K562 (cell line): ENCODE results near the gene CDC42BPB. TPM values are rescaled to one million over a fixed set of nuclear protein-coding genes. Genes with fewer than 3 reads are reported as not detected.

Source experiments
- ATAC-seq: fragments of 200-7000 bp; cut with Tn5 transposase; 3 replicates; pipeline ENCODE4 v1.9.1; 2020; ENCODE audit warnings: moderate library complexity
- BruUV-seq: library from RNA; stranded (reverse); fragments of 400-500 nt; replicated peaks from 2 replicates; lab custom pipeline; 2021; lab: Mats Ljungman, UMichigan
- CTCF ChIA-PET: fragments of 300-600 bp; formaldehyde crosslinking; extraction: SDS; loops from one replicate; lab custom pipeline; 2021; ENCODE audit warnings: low intra/inter-chr PET ratio; lab: Yijun Ruan, JAX
- POLR2A ChIA-PET: fragments of 300-600, 350-650 bp; sonication (Branson Sonifier 250); formaldehyde crosslinking; extraction: SDS; loops from one replicate; lab custom pipeline; 2021; ENCODE audit warnings: antibody characterized with exemption, inconsistent platforms; lab: Yijun Ruan, JAX
- DNase-seq, 4 experiments: peaks; one replicate each; pipeline versions ENCODE4 v3.0.0 to v3.0.0-alpha.2; 2011 to 2018; ENCODE audit warnings: low spot score in 3 of 4, mixed read lengths in 3 of 4; ENCODE audit errors: extremely low read depth in 1 of 4
- FAIRE-seq: peaks from 2 replicates; lab custom pipeline; 2011; peaks lifted over from hg19 to GRCh38; lab: Jason Lieb, UNC
- H2AFZ ChIP-seq: 2 replicates; pipeline ENCODE4 v1.6.0; 2011; ENCODE audit warnings: low read depth, low read length, control low read depth, inconsistent platforms
- H3K27ac ChIP-seq: fragments of 200-600 bp; 3 replicates; pipeline ENCODE4 v1.8.0; 2011; ENCODE audit warnings: low read depth, mild to moderate bottlenecking, control low read depth, inconsistent platforms, low read length, moderate library complexity, mixed read lengths; ENCODE audit errors: extremely low read depth
- H3K27me3 ChIP-seq, 2 experiments: fragments of 300-600 bp in 1 of 2; 2 replicates in 1 of 2; 3 replicates in 1 of 2; pipeline versions ENCODE4 v1.6.0 to v1.8.0; 2011; ENCODE audit warnings: inconsistent platforms in 2 of 2, low read length in 2 of 2, mild to moderate bottlenecking in 1 of 2, mixed read lengths in 1 of 2, moderate library complexity in 1 of 2; ENCODE audit not compliant: control insufficient read depth in 2 of 2, insufficient read depth in 2 of 2
- H3K36me3 ChIP-seq: fragments of 300-600 bp; 3 replicates; pipeline ENCODE4 v1.8.0; 2011; ENCODE audit warnings: mild to moderate bottlenecking, low read length, inconsistent platforms; ENCODE audit not compliant: control insufficient read depth, insufficient read depth
- H3K4me1 ChIP-seq, 2 experiments: fragments of 200-600 bp in 1 of 2; replicated peaks in 1 of 2; 2 replicates in 1 of 2; 3 replicates in 1 of 2; pipeline versions ENCODE4 v1.5.1 to v1.8.0; 2011; ENCODE audit warnings: inconsistent platforms in 2 of 2, low read length in 2 of 2, mild to moderate bottlenecking in 1 of 2, mixed read lengths in 1 of 2, moderate library complexity in 1 of 2; ENCODE audit not compliant: control insufficient read depth in 2 of 2, insufficient read depth in 2 of 2
- H3K4me2 ChIP-seq: 2 replicates; pipeline ENCODE4 v1.6.1; 2011; ENCODE audit warnings: low read length, control low read depth, inconsistent platforms, mixed read lengths; ENCODE audit not compliant: insufficient read depth
- H3K4me3 ChIP-seq: fragments of 200-600 bp; sonication (generic), shearing (Covaris generic); 2 replicates; pipeline ENCODE4 v1.5.1; 2016; ENCODE audit warnings: control low read depth, inconsistent platforms
- H3K79me2 ChIP-seq: fragments of 200-600 bp; 3 replicates; pipeline ENCODE4 v1.8.0; 2011; ENCODE audit warnings: low read length, inconsistent platforms; ENCODE audit not compliant: control insufficient read depth, insufficient read depth
- H3K9ac ChIP-seq, 2 experiments: 2 replicates each; pipeline versions ENCODE4 v1.6.0 to v1.6.1; 2011; ENCODE audit warnings: low read depth in 2 of 2, low read length in 2 of 2, control low read depth in 1 of 2, inconsistent platforms in 1 of 2, mild to moderate bottlenecking in 1 of 2, mixed read lengths in 1 of 2; ENCODE audit not compliant: insufficient read depth in 1 of 2
- H3K9me1 ChIP-seq: one replicate; pipeline ENCODE4 v1.6.0; 2011; ENCODE audit warnings: inconsistent platforms, mild to moderate bottlenecking, low read length, moderate library complexity; ENCODE audit not compliant: control insufficient read depth, insufficient read depth
- H3K9me3 ChIP-seq: replicated peaks from 2 replicates; pipeline ENCODE4 v1.5.1; 2011; ENCODE audit warnings: low read depth, low read length, inconsistent platforms; ENCODE audit not compliant: control insufficient read depth, insufficient read depth
- H4K20me1 ChIP-seq: replicated peaks from 2 replicates; pipeline ENCODE4 v1.6.1; 2011; ENCODE audit warnings: low read length, inconsistent platforms, mixed read lengths; ENCODE audit not compliant: control insufficient read depth, insufficient read depth
- KAT2B ChIP-seq: IDR thresholded peaks from one replicate; pipeline ENCODE4 v1.6.1; 2012; ENCODE audit warnings: low read depth, mild to moderate bottlenecking, control low read depth, inconsistent platforms, low read length, moderate library complexity
- SAFB2 ChIP-seq: fragments of 200-400 bp; formaldehyde crosslinking; IDR thresholded peaks from 2 replicates; pipeline ENCODE4 v1.6.1; 2018; ENCODE audit warnings: borderline replicate concordance, low read length, low read depth, moderate library complexity; ENCODE audit not compliant: severe bottlenecking
- SIN3B ChIP-seq: fragments of 450-650 bp; IDR thresholded peaks from 2 replicates; pipeline ENCODE4 v1.6.1; 2017; ENCODE audit warnings: low read depth, mild to moderate bottlenecking, moderate library complexity
- WGBS: fragments of 100-300 bp; shearing (Covaris generic); methylation state at CpG from one replicate; pipeline ENCODE4 v1.1.6; 2016; ENCODE audit warnings: low coverage, mixed read lengths; ENCODE audit not compliant: insufficient coverage; ENCODE audit errors: missing lambda C conversion rate; 5-methylcytosine and 5-hydroxymethylcytosine counted together
- in situ Hi-C: fragments of 300-500 bp; cut with MboI; formaldehyde crosslinking; loops from 4 replicates; pipeline ENCODE4 v1.15.0; 2018; ENCODE audit warnings: inconsistent platforms, mixed read lengths
- intact Hi-C: fragments of 100-400 bp; cut with micrococcal nuclease; formaldehyde crosslinking; loops from 2 replicates; pipeline ENCODE4 v1.14.2; 2022
- polyA plus RNA-seq, 8 experiments: library from polyadenylated mRNA; depleted of rRNA in 4 of 8; stranded (reverse) in 5 of 8; unstranded in 3 of 8; fragments of >200 nt; fragmentation: Nextera tagmentation in 2 of 8; fragmentation: Illumina TruSeq in 1 of 8; extraction: Ambion mirVana in 2 of 8; extraction: Trizol in 1 of 8; gene quantifications; 2 replicates each; pipeline versions ENCODE4 v1.2.1 to v1.2.3, GENCODE V29; 2011 to 2014; ENCODE audit warnings: inconsistent platforms in 1 of 8, missing spikeins in 1 of 8
- total RNA-seq, 7 experiments: library from RNA; depleted of rRNA in 6 of 7; stranded (reverse); fragments of >200 nt in 6 of 7; fragmentation: Illumina TruSeq in 2 of 7; extraction: Trizol in 2 of 7; gene quantifications; 2 replicates each; pipeline versions ENCODE4 v1.2.1 to v1.2.3, GENCODE V29; 2011 to 2021; ENCODE audit warnings: low replicate concordance in 1 of 7
- TF ChIP-seq, protein P1 (sequence below), 3 experiments: IDR thresholded peaks in 2 of 3; conservative IDR thresholded peaks in 1 of 3; 2 replicates each; pipeline ENCODE4 v1.5.1; 2011 to 2012; ENCODE audit warnings: low read length in 3 of 3, mild to moderate bottlenecking in 3 of 3, control low read depth in 2 of 3, improper control_type of control experiment in 1 of 3, inconsistent platforms in 1 of 3, low read depth in 1 of 3, mixed read lengths in 1 of 3, moderate library complexity in 1 of 3; ENCODE audit not compliant: insufficient read depth in 2 of 3
- TF ChIP-seq, protein P2 (sequence below): sonication (generic); formaldehyde crosslinking; IDR thresholded peaks from 2 replicates; pipeline ENCODE4 v1.8.1; 2023; ENCODE audit warnings: mild to moderate bottlenecking, missing genetic modification reagents, moderate library complexity

CDC42BPB gene
- total and polyA plus RNA-seq, 9 of the 15 experiments (the other 6 are each of a cell fraction or from before 2014, with no cell fraction given): 0.07 to 24.3 (median 12.6) TPM

DNA sequence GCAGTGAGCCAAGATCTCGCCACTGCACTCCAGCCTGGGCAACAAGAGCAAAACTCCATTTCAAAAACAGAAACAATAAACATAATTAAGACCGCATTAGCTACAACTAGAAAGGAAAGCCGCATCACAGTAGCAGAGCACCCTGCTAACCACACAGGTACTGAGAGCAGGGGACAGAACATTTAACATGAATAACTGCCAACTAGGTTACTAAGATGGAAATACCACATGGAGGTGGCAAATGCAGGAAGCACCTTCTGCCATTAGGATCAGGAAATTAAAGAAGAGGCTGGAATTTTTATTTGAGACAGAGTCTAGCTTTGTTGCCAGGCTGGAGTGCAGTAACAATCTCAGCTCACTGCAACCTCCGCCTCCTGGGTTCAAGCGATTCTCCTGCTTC, 41.9 kb downstream of the CDC42BPB start:
- Histone ChIP-seq H3K9me1 (no peaks in the 10 kb centered on the region), H3K27ac (no peak overlapping the region), H3K4me1 (peaks cover 17 to 24% of the 10 kb centered on the region in 2 experiments), H2AFZ (no peak overlapping the region), H3K4me3 (no peak overlapping the region), H3K79me2 (no peaks in the 10 kb centered on the region; the same call in 1 of the 3 replicates), H3K36me3 (no peaks in the 10 kb centered on the region), H3K9me3 (no peaks in the 10 kb centered on the region), H3K27me3 (no peaks in the 10 kb centered on the region), H3K4me2 (no peak overlapping the region), H3K9ac (no peak overlapping the region), H4K20me1 (no peaks in the 10 kb centered on the region)
- ChIA-PET POLR2A (interaction anchor here (0.7 kb wide), 1 partner anchor 268 kb away, joined by 3 read pairs; no protein-coding TSS in a partner anchor), CTCF (no interaction called here)
- no TSS peak for BruUV-seq
- 81% methylated on average over 3 of the region's 5 CpGs for WGBS
- in situ Hi-C loops (no loop called here), intact Hi-C loops (no loop called here)
- FAIRE-seq (no peak), ATAC-seq (no peak), DNase-seq (no peak)
- no peak for TF ChIP-seq KAT2B
- TF ChIP-seq SAFB2: no peak
- TF ChIP-seq SIN3B: no peak
- TF ChIP-seq, protein P1, sequence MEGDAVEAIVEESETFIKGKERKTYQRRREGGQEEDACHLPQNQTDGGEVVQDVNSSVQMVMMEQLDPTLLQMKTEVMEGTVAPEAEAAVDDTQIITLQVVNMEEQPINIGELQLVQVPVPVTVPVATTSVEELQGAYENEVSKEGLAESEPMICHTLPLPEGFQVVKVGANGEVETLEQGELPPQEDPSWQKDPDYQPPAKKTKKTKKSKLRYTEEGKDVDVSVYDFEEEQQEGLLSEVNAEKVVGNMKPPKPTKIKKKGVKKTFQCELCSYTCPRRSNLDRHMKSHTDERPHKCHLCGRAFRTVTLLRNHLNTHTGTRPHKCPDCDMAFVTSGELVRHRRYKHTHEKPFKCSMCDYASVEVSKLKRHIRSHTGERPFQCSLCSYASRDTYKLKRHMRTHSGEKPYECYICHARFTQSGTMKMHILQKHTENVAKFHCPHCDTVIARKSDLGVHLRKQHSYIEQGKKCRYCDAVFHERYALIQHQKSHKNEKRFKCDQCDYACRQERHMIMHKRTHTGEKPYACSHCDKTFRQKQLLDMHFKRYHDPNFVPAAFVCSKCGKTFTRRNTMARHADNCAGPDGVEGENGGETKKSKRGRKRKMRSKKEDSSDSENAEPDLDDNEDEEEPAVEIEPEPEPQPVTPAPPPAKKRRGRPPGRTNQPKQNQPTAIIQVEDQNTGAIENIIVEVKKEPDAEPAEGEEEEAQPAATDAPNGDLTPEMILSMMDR (IDR thresholded peaks at IDR 0.05 in 2 of 3, conservative IDR thresholded peaks at IDR 0.05 in 1 of 3; ENCODE audit: insufficient read depth in 2 of 3, low read depth in 1 of 3, low read length in 3 of 3): no peak
- TF ChIP-seq, protein P2, sequence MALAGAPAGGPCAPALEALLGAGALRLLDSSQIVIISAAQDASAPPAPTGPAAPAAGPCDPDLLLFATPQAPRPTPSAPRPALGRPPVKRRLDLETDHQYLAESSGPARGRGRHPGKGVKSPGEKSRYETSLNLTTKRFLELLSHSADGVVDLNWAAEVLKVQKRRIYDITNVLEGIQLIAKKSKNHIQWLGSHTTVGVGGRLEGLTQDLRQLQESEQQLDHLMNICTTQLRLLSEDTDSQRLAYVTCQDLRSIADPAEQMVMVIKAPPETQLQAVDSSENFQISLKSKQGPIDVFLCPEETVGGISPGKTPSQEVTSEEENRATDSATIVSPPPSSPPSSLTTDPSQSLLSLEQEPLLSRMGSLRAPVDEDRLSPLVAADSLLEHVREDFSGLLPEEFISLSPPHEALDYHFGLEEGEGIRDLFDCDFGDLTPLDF (CRISPR knock-in tag): no peak
